Fibroblast of pulmonary artery (primary cell): ENCODE measurements around the gene IRAK3.

Experiments
- DNase-seq: peaks from one replicate; pipeline ENCODE4 v3.0.0-alpha.2; 2010; ENCODE audit warnings: low read depth
- H3K4me3 ChIP-seq: replicated peaks from 2 replicates; pipeline ENCODE4 v1.5.1; 2011; ENCODE audit warnings: low read depth, mild to moderate bottlenecking, control low read depth, low read length, moderate library complexity
- TF ChIP-seq, protein P1 (sequence below): IDR thresholded peaks from 2 replicates; pipeline ENCODE4 v1.5.1; 2011; ENCODE audit warnings: mild to moderate bottlenecking, control low read depth, low read length, inconsistent platforms; ENCODE audit errors: missing control alignments

The IRAK3 gene

DNA sequence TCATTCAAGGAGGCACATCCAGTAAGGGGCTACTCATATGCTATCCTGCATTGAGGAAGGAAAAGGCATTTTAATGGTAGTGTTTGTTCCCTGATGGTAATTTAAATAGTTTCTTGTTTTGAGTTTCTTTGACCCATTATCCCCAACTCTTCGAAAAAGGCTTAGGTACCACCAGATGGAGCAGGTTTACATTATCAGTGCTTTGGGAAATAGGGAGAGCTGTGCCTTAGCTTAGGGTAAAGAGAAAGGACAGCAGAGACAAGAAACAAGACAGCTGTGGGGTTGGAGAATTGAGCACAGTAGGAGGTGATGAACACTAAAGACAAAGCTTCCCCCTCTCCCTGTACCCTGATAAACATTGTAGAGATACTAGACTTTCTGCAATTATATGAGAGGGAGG is 84.1 kb downstream of the IRAK3 start:
- H3K4me3 ChIP-seq = no peak overlapping the region
- no peak for DNase-seq
- TF ChIP-seq, protein P1, sequence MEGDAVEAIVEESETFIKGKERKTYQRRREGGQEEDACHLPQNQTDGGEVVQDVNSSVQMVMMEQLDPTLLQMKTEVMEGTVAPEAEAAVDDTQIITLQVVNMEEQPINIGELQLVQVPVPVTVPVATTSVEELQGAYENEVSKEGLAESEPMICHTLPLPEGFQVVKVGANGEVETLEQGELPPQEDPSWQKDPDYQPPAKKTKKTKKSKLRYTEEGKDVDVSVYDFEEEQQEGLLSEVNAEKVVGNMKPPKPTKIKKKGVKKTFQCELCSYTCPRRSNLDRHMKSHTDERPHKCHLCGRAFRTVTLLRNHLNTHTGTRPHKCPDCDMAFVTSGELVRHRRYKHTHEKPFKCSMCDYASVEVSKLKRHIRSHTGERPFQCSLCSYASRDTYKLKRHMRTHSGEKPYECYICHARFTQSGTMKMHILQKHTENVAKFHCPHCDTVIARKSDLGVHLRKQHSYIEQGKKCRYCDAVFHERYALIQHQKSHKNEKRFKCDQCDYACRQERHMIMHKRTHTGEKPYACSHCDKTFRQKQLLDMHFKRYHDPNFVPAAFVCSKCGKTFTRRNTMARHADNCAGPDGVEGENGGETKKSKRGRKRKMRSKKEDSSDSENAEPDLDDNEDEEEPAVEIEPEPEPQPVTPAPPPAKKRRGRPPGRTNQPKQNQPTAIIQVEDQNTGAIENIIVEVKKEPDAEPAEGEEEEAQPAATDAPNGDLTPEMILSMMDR = no peak

DNA sequence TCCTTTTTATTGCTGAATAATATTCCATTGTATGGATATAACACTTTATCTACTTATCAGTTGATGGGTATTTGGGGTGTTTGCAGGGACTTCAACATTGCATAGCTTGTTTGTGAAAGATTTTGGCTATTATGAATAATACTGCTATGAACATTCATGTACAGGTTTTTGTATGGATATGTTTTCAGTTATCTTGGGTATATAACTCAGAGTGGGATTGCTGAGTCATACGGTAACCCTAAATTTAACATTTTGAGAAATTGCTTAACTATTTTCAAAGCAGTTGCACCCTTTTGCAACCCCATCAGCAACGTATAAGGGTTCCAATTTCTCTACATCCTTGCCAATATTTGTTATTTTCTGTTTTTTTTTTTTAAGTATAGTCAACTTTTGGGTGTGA is 86.0 kb downstream of the IRAK3 start:
- TF ChIP-seq, protein P1 = no peak
- DNase-seq = no peak
- H3K4me3 ChIP-seq = no peak overlapping the region

DNA sequence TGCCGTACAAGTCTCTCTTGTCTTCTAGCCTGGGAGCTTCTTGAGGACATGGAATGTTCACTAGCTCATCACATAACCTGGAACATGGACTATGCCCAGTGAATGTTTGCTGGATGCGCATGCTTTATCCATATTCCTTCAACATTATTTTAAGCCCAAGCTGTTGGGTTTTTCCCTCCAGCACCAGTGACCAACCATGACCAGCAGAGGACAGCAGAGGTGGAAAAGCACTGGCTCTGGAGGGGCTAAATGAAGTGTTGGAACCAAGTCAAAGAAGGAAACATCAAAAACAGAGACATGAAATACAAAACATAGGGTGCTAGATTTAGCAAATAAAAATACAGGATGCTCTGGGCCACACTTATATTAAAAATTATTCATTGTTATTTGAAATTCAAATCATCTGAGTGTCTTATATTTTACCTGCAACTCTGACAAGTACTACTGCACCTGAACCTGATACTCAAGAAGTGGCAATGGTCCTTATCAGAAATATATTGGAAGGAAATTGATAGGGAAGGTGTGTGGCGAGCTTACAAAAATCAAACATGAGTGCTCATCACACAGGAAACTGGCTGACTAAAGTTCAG is 90.2 kb downstream of the IRAK3 start:
- TF ChIP-seq, protein P1 = peak; percentile 94
- DNase-seq = peak; percentile 54
- no peak overlapping the region for H3K4me3 ChIP-seq

DNA sequence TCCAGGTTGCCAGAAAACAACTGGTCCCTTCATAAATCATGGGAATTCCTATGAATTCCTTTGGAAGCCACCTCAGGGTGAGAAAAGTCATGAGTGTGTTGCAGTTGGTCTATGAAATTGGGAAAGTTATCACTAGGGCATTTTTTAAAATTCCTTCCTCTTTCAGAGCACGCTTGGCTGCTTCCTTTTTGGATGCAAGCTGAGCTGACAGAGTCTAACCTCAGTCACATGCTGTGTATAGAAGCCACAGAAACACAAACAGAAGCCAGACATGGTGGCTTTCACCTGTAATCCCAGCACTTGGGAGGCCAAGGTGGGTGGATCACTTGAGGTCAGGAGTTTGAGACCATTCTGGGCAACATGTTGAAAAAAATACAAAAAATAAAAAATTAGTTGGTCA is 91.5 kb downstream of the IRAK3 start:
- no peak overlapping the region for H3K4me3 ChIP-seq
- TF ChIP-seq, protein P1 = no peak
- DNase-seq = no peak

DNA sequence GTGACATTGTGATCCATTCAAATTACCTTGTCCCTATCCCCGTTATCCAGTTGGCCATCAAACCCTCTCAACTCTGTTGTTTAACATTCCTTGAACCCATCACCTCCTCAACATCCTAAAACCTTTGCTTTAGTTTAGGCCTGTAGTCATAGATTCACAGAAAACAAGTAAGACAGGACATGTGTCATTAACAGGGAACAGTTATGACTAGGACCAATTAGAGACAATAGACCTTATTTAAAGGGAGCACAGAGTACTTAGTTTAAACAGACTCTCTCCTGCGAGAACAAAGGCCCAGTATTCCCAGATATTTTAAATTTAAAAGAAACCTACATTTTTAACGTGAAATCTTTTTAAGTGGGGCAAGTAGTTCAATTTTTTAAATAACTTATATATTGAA is 93.2 kb downstream of the IRAK3 start:
- TF ChIP-seq, protein P1 = no peak
- no peak for DNase-seq
- no peak overlapping the region for H3K4me3 ChIP-seq

DNA sequence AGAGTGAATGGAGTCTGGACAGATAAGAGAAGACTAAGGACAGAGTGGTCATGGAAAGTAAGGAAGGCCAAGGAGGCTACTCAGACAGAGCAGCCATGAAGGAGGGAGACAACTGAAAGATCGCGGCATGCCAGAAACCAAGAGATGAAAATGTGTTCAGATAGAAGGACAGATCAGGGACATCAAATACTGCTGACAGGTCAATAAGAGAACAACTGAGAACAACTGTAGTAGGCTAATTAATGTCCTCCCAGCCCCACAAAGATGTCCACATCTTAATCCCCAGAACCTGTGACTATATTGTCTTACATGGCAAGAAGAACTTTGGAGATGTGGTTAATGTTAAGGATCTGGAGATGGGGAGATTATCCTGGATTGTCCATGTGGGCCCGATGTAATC is 98.3 kb downstream of the IRAK3 start:
- TF ChIP-seq, protein P1 = no peak
- no peak overlapping the region for H3K4me3 ChIP-seq
- no peak for DNase-seq

DNA sequence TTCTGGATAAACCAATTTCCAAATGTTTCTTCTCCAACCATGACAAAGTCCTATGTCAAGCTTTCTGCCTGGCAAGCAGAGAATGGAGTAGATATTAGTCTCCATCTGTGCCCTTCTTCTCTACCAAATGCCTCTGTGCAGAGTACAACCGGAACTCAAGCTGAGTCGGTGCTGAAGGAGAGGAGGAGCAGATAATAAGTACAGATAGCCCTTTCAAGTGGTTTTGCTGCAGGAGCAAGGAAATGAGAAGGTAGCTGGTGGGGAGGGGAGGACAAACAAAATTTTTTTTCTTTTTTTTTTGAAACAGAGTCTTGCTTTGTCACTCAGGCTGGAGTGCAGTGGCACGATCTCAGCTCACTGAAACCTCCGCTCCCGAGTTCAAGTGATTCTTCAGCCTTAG is 99.1 kb downstream of the IRAK3 start:
- no peak for DNase-seq
- TF ChIP-seq, protein P1 = no peak
- H3K4me3 ChIP-seq = no peak overlapping the region
